Ishikawa (cell line): Measurements from ENCODE around the gene RAD51B.

Experiments used
- EGR1 ChIP-seq: IDR thresholded peaks from 2 replicates; pipeline ENCODE4 v1.6.1; 2012
- EP300 ChIP-seq: IDR thresholded peaks from 2 replicates; pipeline ENCODE4 v1.6.1; 2012; ENCODE audit warnings: borderline replicate concordance
- MAX ChIP-seq: IDR thresholded peaks from 2 replicates; pipeline ENCODE4 v1.6.1; 2012
- NFIC ChIP-seq: IDR thresholded peaks from 2 replicates; pipeline ENCODE4 v1.6.1; 2012
- RAD21 ChIP-seq: IDR thresholded peaks from 2 replicates; pipeline ENCODE4 v1.6.1; 2012; ENCODE audit warnings: low read depth
- REST ChIP-seq: IDR thresholded peaks from 2 replicates; pipeline ENCODE4 v1.6.1; 2012; ENCODE audit warnings: low read depth, mild to moderate bottlenecking
- TAF1 ChIP-seq: IDR thresholded peaks from 2 replicates; pipeline ENCODE4 v1.6.1; 2012; ENCODE audit warnings: low read depth, mild to moderate bottlenecking
- TEAD4 ChIP-seq: IDR thresholded peaks from 2 replicates; pipeline ENCODE4 v1.6.1; 2012
- USF1 ChIP-seq: IDR thresholded peaks from 2 replicates; pipeline ENCODE4 v1.6.1; 2012
- YY1 ChIP-seq: IDR thresholded peaks from 2 replicates; pipeline ENCODE4 v1.6.1; 2012; ENCODE audit warnings: low read depth

GRCh38 chr14:68650404-68650994, 830.9 kb downstream of the RAD51B start:
- no peak for TF ChIP-seq USF1
- no peak for TF ChIP-seq REST
- TF ChIP-seq EGR1: no peak
- TF ChIP-seq NFIC: no peak
- TF ChIP-seq EP300: no peak
- no peak for TF ChIP-seq MAX
- TF ChIP-seq RAD21: no peak
- no peak for TF ChIP-seq TEAD4
- TF ChIP-seq TAF1: no peak
- TF ChIP-seq YY1: no peak
